Endodermal cell (in vitro differentiated cells): ENCODE measurements around the gene CCNH. TPM values are rescaled to one million over a fixed set of nuclear protein-coding genes. Genes with fewer than 3 reads are reported as not detected.

ENCODE experiments used
- DNase-seq: peaks from one replicate; pipeline ENCODE4 v3.0.0-alpha.2; 2017
- H3K27ac ChIP-seq: 2 replicates; pipeline ENCODE4 v1.5.1; 2013; ENCODE audit warnings: mild to moderate bottlenecking, low read depth, low read length, moderate library complexity
- H3K27me3 ChIP-seq: 2 replicates; pipeline ENCODE4 v1.6.1; 2013; ENCODE audit warnings: mild to moderate bottlenecking, low read length, moderate library complexity; ENCODE audit not compliant: insufficient read depth, control insufficient read depth, poor library complexity, severe bottlenecking
- H3K36me3 ChIP-seq: 2 replicates; pipeline ENCODE4 v1.7.0; 2013; ENCODE audit warnings: mild to moderate bottlenecking, low read length, moderate library complexity; ENCODE audit not compliant: control insufficient read depth, insufficient read depth
- H3K4me1 ChIP-seq: one replicate; pipeline ENCODE4 v1.7.0; 2013; ENCODE audit warnings: low read length; ENCODE audit not compliant: control insufficient read depth, insufficient read depth
- H3K4me3 ChIP-seq: 2 replicates; pipeline ENCODE4 v1.5.1; 2013; ENCODE audit warnings: mild to moderate bottlenecking, low read length, moderate library complexity
- H3K9ac ChIP-seq: 2 replicates; pipeline ENCODE4 v1.6.1; 2013; ENCODE audit warnings: mild to moderate bottlenecking, low read length, moderate library complexity; ENCODE audit not compliant: poor library complexity, severe bottlenecking; ENCODE audit errors: extremely low read depth
- H3K9me3 ChIP-seq: 2 replicates; pipeline ENCODE4 v1.6.1; 2013; ENCODE audit warnings: mild to moderate bottlenecking, low read length, moderate library complexity; ENCODE audit not compliant: control insufficient read depth
- H3K27ac Mint-ChIP-seq: 2 replicates; pipeline ENCODE4 v1.8.0; 2020; ENCODE audit warnings: mixed read lengths
- H3K27me3 Mint-ChIP-seq: 2 replicates; pipeline ENCODE4 v1.8.0; 2021; ENCODE audit warnings: mild to moderate bottlenecking, mixed read lengths; ENCODE audit not compliant: insufficient read depth
- H3K36me3 Mint-ChIP-seq: 2 replicates; pipeline ENCODE4 v1.8.0; 2020; ENCODE audit warnings: low read depth, mixed read lengths
- H3K4me1 Mint-ChIP-seq: 2 replicates; pipeline ENCODE4 v1.8.0; 2020; ENCODE audit warnings: mixed read lengths
- H3K4me3 Mint-ChIP-seq: 2 replicates; pipeline ENCODE4 v1.8.0; 2020; ENCODE audit warnings: mild to moderate bottlenecking, moderate library complexity, mixed read lengths
- H3K9me3 Mint-ChIP-seq: 2 replicates; pipeline ENCODE4 v1.8.0; 2020; ENCODE audit warnings: mild to moderate bottlenecking, mixed read lengths
- WGBS, 2 experiments: methylation state at CpG; one replicate each; pipeline versions ENCODE4 v1.1.5 to v1.1.7; 2013; ENCODE audit warnings: missing lambda C conversion rate in 2 of 2, mixed read lengths in 1 of 2; ENCODE audit not compliant: insufficient coverage in 1 of 2, insufficient read length in 1 of 2; 5-methylcytosine and 5-hydroxymethylcytosine counted together
- total RNA-seq, 2 donors: library from RNA; stranded (reverse); fragmentation: NEBNext Ultra II Directional in 1 of 2; extraction: Animal tissue kit (Norgen Biotek cat#: 25700) in 1 of 2; gene quantifications; 2 replicates in 1 of 2; 3 replicates in 1 of 2; pipeline ENCODE4 v1.2.1, GENCODE V29; 2021
- TF ChIP-seq, protein P1 (sequence below): fragments of 200-600 bp; sonication (generic); conservative IDR thresholded peaks from 2 replicates; pipeline ENCODE4 v1.5.0; 2021; ENCODE audit warnings: antibody characterized with exemption, mild to moderate bottlenecking

Gene CCNH
- total RNA-seq, 2 donors from 2014 or later, result 34.4 to 37.7 TPM

DNA sequence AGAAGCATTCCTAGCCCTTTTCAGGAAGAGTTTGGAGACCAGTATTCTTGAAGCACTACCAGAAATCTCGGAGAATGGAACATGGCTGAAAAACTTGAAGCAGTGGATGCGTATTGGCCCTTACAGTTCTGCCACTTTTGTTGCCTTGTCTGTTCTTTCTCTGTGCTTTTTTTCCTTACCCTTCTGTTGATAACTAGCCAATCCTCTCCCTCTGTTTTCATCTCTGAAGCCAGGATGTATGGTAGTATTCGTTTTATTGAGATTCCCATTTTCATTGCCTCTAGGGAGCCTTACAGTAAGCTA lies 564 bp upstream of the CCNH start:
- peak overlapping the region; percentile 89 for H3K27ac Mint-ChIP-seq
- peak overlapping the region; percentile 81 for H3K9ac ChIP-seq

DNA sequence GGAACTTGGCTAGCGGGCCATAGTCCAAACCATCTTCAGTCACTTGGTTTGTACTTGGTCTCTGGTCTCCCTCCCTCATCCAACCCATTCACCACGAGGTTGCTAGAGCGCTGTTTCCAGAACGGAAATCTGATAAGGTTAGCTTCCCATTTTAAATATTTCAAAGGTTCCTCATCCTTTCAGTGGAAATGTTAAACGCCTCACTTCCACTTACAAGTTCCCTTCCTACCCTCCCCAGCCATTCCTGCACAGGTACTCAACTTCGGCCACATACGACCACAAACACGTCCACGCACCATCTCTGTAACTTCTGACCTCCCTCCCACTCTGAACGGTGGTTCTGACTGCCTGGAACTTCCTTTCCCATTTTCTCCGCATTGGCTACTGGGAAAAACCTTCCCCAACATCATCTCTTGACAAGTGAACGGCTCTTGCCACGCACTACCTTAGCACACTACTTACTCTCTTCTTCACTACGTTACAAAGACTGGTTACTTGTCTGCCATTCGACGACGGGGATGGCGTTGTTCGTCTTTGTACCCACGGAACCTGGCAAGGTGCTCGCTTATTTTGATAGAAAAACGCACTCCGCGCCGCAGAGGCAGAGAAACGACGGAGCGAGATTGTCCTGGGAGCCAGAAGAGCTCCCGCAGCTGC lies 629 bp downstream of the CCNH start:
- H3K4me1 Mint-ChIP-seq, result peaks cover 8% of the 10 kb centered on the region
- WGBS, 2 experiments, result 1% methylated on average over 22 to 29 of the region's 29 CpGs
- Histone ChIP-seq H3K36me3 (peaks cover 37% of the 10 kb centered on the region), H3K27ac (peak overlapping the region; percentile 71), H3K9ac (peak overlapping the region; percentile 81), H3K4me1 (peaks cover 7% of the 10 kb centered on the region), H3K27me3 (no peaks in the 10 kb centered on the region), H3K4me3 (peak overlapping the region; percentile 91), H3K9me3 (no peaks in the 10 kb centered on the region)
- peaks cover 21% of the 10 kb centered on the region for H3K36me3 Mint-ChIP-seq
- no peaks in the 10 kb centered on the region for H3K27me3 Mint-ChIP-seq
- TF ChIP-seq, protein P1, sequence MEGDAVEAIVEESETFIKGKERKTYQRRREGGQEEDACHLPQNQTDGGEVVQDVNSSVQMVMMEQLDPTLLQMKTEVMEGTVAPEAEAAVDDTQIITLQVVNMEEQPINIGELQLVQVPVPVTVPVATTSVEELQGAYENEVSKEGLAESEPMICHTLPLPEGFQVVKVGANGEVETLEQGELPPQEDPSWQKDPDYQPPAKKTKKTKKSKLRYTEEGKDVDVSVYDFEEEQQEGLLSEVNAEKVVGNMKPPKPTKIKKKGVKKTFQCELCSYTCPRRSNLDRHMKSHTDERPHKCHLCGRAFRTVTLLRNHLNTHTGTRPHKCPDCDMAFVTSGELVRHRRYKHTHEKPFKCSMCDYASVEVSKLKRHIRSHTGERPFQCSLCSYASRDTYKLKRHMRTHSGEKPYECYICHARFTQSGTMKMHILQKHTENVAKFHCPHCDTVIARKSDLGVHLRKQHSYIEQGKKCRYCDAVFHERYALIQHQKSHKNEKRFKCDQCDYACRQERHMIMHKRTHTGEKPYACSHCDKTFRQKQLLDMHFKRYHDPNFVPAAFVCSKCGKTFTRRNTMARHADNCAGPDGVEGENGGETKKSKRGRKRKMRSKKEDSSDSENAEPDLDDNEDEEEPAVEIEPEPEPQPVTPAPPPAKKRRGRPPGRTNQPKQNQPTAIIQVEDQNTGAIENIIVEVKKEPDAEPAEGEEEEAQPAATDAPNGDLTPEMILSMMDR, result no peak
- peak; percentile 57 for DNase-seq
- no peaks in the 10 kb centered on the region for H3K9me3 Mint-ChIP-seq
- H3K27ac Mint-ChIP-seq, result peak overlapping the region; percentile 89
- peak overlapping the region; percentile 78 for H3K4me3 Mint-ChIP-seq

More for the DNA sequence above, 564 bp upstream of the CCNH start:
- Histone ChIP-seq H3K9me3 (no peaks in the 10 kb centered on the region), H3K27ac (no peak overlapping the region), H3K36me3 (peaks cover 25% of the 10 kb centered on the region), H3K4me3 (peak overlapping the region; percentile 91), H3K27me3 (no peaks in the 10 kb centered on the region), H3K4me1 (peaks cover 7% of the 10 kb centered on the region)
- Mint-ChIP-seq H3K4me3 (peak overlapping the region; percentile 78), H3K9me3 (no peaks in the 10 kb centered on the region), H3K27me3 (no peaks in the 10 kb centered on the region), H3K36me3 (peaks cover 12% of the 10 kb centered on the region), H3K4me1 (peaks cover 8% of the 10 kb centered on the region)
- no peak for DNase-seq
- TF ChIP-seq, protein P1, result no peak
- WGBS, 2 experiments, result 73 to 76% methylated on average over 2 of the region's 3 CpGs

DNA sequence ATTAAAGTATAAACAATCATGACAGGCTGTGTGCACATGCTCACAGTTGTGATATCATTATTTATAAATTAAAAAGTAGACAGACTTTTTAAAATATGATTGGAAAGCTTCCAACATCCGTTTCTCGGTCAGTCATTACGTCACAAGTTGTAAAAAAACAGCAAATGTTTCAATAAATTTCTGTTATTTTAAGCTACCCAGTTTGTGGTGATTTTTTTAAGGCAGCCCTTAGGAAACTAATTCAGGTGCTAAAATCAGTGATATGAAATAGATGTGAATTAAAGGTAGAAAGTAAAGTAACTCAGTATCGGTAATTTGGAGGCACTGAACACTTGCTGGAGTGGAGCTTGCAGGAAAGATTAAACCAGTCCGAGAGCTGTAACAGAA lies 1.2 kb downstream of the CCNH start:
- TF ChIP-seq, protein P1, result no peak
- Mint-ChIP-seq H3K9me3 (no peaks in the 10 kb centered on the region), H3K27ac (peak overlapping the region; percentile 89), H3K4me3 (peak overlapping the region; percentile 78), H3K4me1 (peaks cover 8% of the 10 kb centered on the region), H3K27me3 (no peaks in the 10 kb centered on the region), H3K36me3 (peaks cover 26% of the 10 kb centered on the region)
- no peak overlapping the region for H3K27ac ChIP-seq
- DNase-seq, result no peak
- WGBS, 2 experiments, result 0 to 49% methylated on average over 1 to 5 of the region's 5 CpGs
- peak overlapping the region; percentile 91 for H3K4me3 ChIP-seq
- peaks cover 7% of the 10 kb centered on the region for H3K4me1 ChIP-seq
- peaks cover 42% of the 10 kb centered on the region for H3K36me3 ChIP-seq
- H3K27me3 ChIP-seq, result no peaks in the 10 kb centered on the region
- no peaks in the 10 kb centered on the region for H3K9me3 ChIP-seq
- H3K9ac ChIP-seq, result peak overlapping the region; percentile 81
